Endometrial microvascular endothelial cells (primary cell): Measurements from ENCODE around the gene NAA30. TPM values are rescaled to one million over a fixed set of nuclear protein-coding genes. Genes with fewer than 3 reads are reported as not detected.

Source experiments
- in situ Hi-C: cut with HindIII; loops from 2 replicates; pipeline ENCODE4 v1.10.0; 2017; ENCODE audit warnings: low sequenced_read_pairs, low pct_unique_long_range_greater_than_20kb; ENCODE audit errors: inconsistent ontology term
- total RNA-seq: library from RNA; depleted of rRNA; stranded (reverse); fragments of >200 nt; gene quantifications from one replicate; pipeline ENCODE4 v1.2.3, GENCODE V29; 2015; ENCODE audit errors: inconsistent ontology term

NAA30 gene
- total RNA-seq, 1 donor from 2014 or later = 17.4 TPM

DNA sequence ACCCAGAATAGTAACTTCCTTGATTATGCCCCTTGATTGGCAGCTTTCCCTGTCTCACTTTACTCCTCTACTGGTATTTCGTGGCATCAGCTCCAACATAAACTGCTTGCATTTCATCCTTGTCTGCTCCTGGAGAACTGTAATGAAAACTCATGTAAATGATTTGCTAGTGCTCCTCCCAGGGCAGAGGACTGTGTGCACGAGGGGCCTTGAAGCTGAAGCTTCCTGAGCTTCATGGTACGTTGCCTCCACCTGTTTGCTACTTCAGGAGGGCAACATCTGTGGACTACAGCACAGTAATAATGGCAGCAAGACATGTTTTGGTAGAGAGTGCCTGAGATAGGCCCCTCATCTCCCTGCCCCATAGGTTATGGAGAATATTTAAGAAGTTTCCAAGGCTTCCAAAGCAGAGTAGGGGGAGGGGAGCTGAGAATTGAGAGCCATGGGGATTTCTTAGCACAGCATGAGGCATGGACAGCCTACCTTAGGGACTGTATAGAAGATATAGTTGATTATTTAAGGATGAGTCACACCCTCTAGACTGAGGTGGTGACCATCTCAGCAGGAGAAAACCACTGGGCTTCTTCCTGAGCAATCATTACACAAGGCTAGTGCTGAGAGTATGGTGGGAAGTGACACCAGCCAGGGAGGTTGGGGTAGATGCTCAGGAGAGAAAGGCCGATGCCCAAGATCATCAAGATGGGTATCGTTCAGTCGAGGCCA lies 73.8 kb downstream of the NAA30 start:
- in situ Hi-C loops = no loop called here

Other genes starting within 250 kb of the NAA30 start
- gene EXOC5, start 121.7 kb upstream of the NAA30 start, total RNA-seq = 73.5 TPM
- 26.8 TPM for gene AP5M1, start 121.6 kb upstream of the NAA30 start, total RNA-seq
- not detected for gene CCDC198, start 103.3 kb downstream of the NAA30 start, total RNA-seq